Fibroblast of lung (primary cell): ENCODE results near the gene STMP1. TPM values are rescaled to one million over a fixed set of nuclear protein-coding genes. Genes with fewer than 3 reads are reported as not detected.

Source experiments
- DNase-seq, 2 donors: peaks; one replicate each; pipeline versions ENCODE4 v3.0.0 to v3.0.0-alpha.2; 2010; ENCODE audit warnings: low read depth in 2 of 2
- H2AFZ ChIP-seq: 2 replicates; pipeline ENCODE4 v1.5.1; 2012; ENCODE audit warnings: low read length, control low read depth, inconsistent platforms
- H3K27ac ChIP-seq: 2 replicates; pipeline ENCODE4 v1.5.1; 2011; ENCODE audit warnings: low read length, control low read depth; ENCODE audit not compliant: insufficient read depth
- H3K27me3 ChIP-seq: 2 replicates; pipeline ENCODE4 v1.5.1; 2011; ENCODE audit warnings: mild to moderate bottlenecking, low read length; ENCODE audit not compliant: control insufficient read depth, insufficient read depth
- H3K36me3 ChIP-seq: 2 replicates; pipeline ENCODE4 v1.5.1; 2011; ENCODE audit warnings: low read length; ENCODE audit not compliant: control insufficient read depth, insufficient read depth
- H3K4me1 ChIP-seq: 2 replicates; pipeline ENCODE4 v1.5.1; 2011; ENCODE audit warnings: low read length; ENCODE audit not compliant: control insufficient read depth, insufficient read depth; ENCODE audit errors: extremely low read depth
- H3K4me2 ChIP-seq: 2 replicates; pipeline ENCODE4 v1.5.1; 2011; ENCODE audit warnings: low read length, control low read depth; ENCODE audit not compliant: insufficient read depth; ENCODE audit errors: extremely low read depth
- H3K4me3 ChIP-seq, 4 experiments: fragments of 200-600 bp in 1 of 4; sonication (generic) in 1 of 4; replicated peaks in 1 of 4; 2 replicates each; pipeline ENCODE4 v1.5.1; 2011 to 2016; ENCODE audit warnings: low read length in 4 of 4, low read depth in 3 of 4, mild to moderate bottlenecking in 3 of 4, control low read depth in 2 of 4, inconsistent platforms in 1 of 4, mixed read lengths in 1 of 4; ENCODE audit not compliant: insufficient read depth in 1 of 4; ENCODE audit errors: control extremely low read depth in 1 of 4
- H3K79me2 ChIP-seq: 2 replicates; pipeline ENCODE4 v1.5.1; 2012; ENCODE audit warnings: mild to moderate bottlenecking, low read length, inconsistent platforms; ENCODE audit not compliant: control insufficient read depth, insufficient read depth
- H3K9ac ChIP-seq: 2 replicates; pipeline ENCODE4 v1.5.1; 2011; ENCODE audit warnings: mild to moderate bottlenecking, low read length, control low read depth; ENCODE audit not compliant: insufficient read depth
- H3K9me3 ChIP-seq: 2 replicates; pipeline ENCODE4 v1.5.1; 2012; ENCODE audit warnings: low read depth, low read length; ENCODE audit not compliant: control insufficient read depth, insufficient read depth
- H4K20me1 ChIP-seq: 2 replicates; pipeline ENCODE4 v1.5.1; 2011; ENCODE audit warnings: low read length; ENCODE audit not compliant: control insufficient read depth, insufficient read depth; ENCODE audit errors: extremely low read depth
- EZH2 ChIP-seq: IDR thresholded peaks from 2 replicates; pipeline ENCODE4 v1.5.1; 2012; ENCODE audit warnings: low read length, control low read depth, mild to moderate bottlenecking; ENCODE audit errors: missing control alignments
- polyA plus RNA-seq, 2 donors: library from polyadenylated mRNA; depleted of rRNA in 1 of 2; stranded (reverse) in 1 of 2; unstranded in 1 of 2; fragments of >200 nt; gene quantifications; 2 replicates each; pipeline ENCODE4 v1.2.1, GENCODE V29; 2011 to 2012; ENCODE audit warnings: missing spikeins in 1 of 2
- total RNA-seq: library from RNA; depleted of rRNA; stranded (reverse); fragments of >200 nt; gene quantifications from 2 replicates; pipeline ENCODE4 v1.2.1, GENCODE V29; 2014
- TF ChIP-seq, protein P1 (sequence below), 2 donors: IDR thresholded peaks in 1 of 2; conservative IDR thresholded peaks in 1 of 2; 1 replicate in 1 of 2; 2 replicates in 1 of 2; pipeline ENCODE4 v1.5.1; 2011 to 2012; ENCODE audit warnings: low read length in 2 of 2, control low read depth in 1 of 2, inconsistent platforms in 1 of 2, low read depth in 1 of 2, mild to moderate bottlenecking in 1 of 2

STMP1 gene
- total and polyA plus RNA-seq, 2 donors (not counting 1 experiment from before 2014, with no cell fraction given): 16.7 to 50.6 TPM

DNA sequence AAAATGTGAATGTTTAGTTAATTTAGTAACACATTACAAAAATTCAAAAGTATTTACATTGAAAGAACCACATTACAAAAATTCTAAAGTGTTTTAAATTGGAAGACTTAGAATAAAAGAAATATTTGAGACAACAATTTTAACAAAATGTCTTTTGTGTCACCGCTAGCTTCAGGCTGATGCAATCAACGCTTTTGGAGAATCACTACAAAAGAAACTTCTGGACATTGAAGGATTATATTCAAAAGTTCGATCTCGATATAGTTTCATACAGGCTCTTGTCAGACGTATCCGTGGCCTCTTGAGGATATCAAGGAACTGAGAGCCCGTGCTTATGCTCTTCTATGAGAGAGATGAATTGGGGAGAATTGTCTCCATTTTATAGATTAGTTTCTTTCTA is 14.1 kb upstream of the STMP1 start:
- Histone ChIP-seq H3K4me2 (no peak overlapping the region), H2AFZ (no peak overlapping the region), H3K4me1 (no peaks in the 10 kb centered on the region), H3K27ac (no peak overlapping the region), H3K36me3 (no peaks in the 10 kb centered on the region), H4K20me1 (no peaks in the 10 kb centered on the region), H3K79me2 (no peaks in the 10 kb centered on the region), H3K27me3 (no peaks in the 10 kb centered on the region), H3K4me3 (no peak overlapping the region), H3K9me3 (no peaks in the 10 kb centered on the region), H3K9ac (no peak overlapping the region)
- TF ChIP-seq EZH2: no peak
- TF ChIP-seq, protein P1, sequence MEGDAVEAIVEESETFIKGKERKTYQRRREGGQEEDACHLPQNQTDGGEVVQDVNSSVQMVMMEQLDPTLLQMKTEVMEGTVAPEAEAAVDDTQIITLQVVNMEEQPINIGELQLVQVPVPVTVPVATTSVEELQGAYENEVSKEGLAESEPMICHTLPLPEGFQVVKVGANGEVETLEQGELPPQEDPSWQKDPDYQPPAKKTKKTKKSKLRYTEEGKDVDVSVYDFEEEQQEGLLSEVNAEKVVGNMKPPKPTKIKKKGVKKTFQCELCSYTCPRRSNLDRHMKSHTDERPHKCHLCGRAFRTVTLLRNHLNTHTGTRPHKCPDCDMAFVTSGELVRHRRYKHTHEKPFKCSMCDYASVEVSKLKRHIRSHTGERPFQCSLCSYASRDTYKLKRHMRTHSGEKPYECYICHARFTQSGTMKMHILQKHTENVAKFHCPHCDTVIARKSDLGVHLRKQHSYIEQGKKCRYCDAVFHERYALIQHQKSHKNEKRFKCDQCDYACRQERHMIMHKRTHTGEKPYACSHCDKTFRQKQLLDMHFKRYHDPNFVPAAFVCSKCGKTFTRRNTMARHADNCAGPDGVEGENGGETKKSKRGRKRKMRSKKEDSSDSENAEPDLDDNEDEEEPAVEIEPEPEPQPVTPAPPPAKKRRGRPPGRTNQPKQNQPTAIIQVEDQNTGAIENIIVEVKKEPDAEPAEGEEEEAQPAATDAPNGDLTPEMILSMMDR (conservative IDR thresholded peaks at IDR 0.05 in 1 of 2, IDR thresholded peaks at IDR 0.05 in 1 of 2; ENCODE audit: low read depth in 1 of 2, low read length in 2 of 2): no peak
- DNase-seq: no peak

DNA sequence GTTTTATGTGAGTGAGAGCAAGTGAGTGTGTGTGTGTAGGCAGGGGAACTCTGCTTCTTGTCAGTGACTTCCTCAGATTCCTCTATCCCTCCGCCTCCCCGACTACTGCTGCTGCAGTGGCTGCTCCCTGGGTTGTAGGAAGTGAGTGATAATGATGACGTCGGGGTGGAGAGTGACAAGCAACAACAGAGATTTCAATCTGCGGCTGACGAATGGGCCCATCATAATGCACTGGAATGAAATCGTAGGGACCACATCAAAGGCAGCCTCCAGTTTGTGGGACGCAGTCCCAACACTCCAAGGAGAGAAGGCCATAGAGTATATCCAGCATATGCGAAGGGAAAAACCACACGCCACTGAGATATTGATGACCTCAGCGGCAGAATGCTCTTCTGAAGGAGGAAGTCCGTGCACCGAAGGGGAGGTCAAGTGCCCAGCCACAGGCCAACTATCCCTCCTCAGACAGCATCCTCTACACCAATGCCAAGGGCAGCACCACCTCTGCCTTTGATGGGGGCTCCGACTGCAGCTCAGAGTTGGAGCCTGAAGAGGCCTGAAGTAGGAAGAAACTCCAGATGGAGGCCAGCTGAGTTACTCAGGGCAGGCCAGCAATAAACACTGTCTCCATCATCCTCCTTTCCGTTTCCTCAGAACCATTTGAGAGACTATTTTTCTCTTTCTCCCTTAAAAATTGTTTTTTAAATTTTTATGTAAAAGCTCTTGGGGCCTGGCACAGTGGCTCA is 11.3 kb upstream of the STMP1 start:
- no peaks in the 10 kb centered on the region for H3K27me3 ChIP-seq
- no peak overlapping the region for H3K27ac ChIP-seq
- no peak overlapping the region for H3K4me3 ChIP-seq
- H3K36me3 ChIP-seq: no peaks in the 10 kb centered on the region
- H4K20me1 ChIP-seq: no peaks in the 10 kb centered on the region
- H3K79me2 ChIP-seq: no peaks in the 10 kb centered on the region
- TF ChIP-seq, protein P1 (conservative IDR thresholded peaks at IDR 0.05 in 1 of 2, IDR thresholded peaks at IDR 0.05 in 1 of 2; ENCODE audit: low read depth in 1 of 2, low read length in 2 of 2): no peak
- no peak for TF ChIP-seq EZH2
- peak overlapping the region; percentile 2 for H2AFZ ChIP-seq
- no peak overlapping the region for H3K9ac ChIP-seq
- no peaks in the 10 kb centered on the region for H3K4me1 ChIP-seq
- no peak overlapping the region for H3K4me2 ChIP-seq
- peak in 1 of 2 donors; percentile 94 for DNase-seq
- no peaks in the 10 kb centered on the region for H3K9me3 ChIP-seq

DNA sequence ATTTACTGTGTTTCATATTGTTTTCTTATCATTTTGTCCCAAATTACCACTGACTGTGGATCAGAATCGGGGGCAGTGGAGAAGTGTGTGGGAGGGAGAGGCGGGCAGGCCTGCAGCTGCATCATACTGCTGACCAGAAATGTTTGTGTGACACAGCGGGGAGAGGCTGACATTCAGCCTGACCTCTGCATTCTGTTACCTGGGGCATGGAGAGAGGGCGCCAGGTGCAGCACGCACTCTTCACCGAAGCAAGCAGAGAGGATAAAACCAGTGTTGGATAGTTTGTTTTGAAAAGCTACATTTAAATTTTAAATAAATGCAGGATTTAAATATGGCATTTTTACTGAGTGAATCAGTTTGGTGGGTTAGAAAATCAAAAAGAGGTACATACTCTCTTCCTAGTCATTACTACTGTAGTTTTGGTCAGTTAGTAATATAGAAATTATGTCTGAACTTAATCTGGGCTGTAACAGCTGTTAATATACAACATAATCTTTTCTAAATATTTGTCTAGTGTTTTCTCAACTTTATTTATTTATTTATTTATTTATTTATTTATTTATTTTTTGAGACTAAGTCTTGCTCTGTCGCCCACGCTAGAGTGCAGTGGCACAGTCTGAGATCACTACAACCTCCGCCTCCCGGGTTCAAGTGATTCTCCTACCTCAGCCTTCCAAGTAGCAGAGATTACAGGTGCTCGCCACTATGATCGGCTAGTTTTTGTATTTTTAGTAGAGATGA is 8.8 kb upstream of the STMP1 start:
- Histone ChIP-seq H3K4me1 (no peaks in the 10 kb centered on the region), H3K9ac (no peak overlapping the region), H3K27ac (no peak overlapping the region), H3K27me3 (no peaks in the 10 kb centered on the region), H3K9me3 (no peaks in the 10 kb centered on the region), H2AFZ (no peak overlapping the region), H3K4me3 (no peak overlapping the region), H3K36me3 (no peaks in the 10 kb centered on the region), H3K4me2 (no peak overlapping the region), H4K20me1 (no peaks in the 10 kb centered on the region), H3K79me2 (no peaks in the 10 kb centered on the region)
- TF ChIP-seq, protein P1 (conservative IDR thresholded peaks at IDR 0.05 in 1 of 2, IDR thresholded peaks at IDR 0.05 in 1 of 2; ENCODE audit: low read depth in 1 of 2, low read length in 2 of 2): no peak
- TF ChIP-seq EZH2: no peak
- DNase-seq: peak in 1 of 2 donors; percentile 37
